ENCODE results near the gene SV2B.

DNA sequence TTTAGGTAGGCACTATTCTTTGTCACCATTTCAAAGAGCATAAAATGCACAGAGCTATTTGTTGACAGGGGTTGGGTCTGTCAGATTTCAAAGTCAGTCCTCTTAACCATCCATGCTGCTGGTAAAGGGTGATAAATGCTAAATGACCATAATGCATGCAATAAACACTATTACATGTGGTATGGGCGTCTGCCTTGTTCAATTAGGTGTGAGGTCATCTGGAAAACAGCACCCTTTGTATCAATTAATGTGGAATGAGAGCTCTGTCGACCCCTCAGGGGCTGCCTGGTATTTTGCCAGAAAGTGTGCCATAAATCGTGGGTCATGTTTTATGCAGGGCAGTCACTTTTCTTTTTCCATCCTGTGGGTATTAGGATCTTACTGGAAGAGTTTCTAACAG, 235.6 kb downstream of the SV2B start:
- TF ChIP-seq, protein P1, sequence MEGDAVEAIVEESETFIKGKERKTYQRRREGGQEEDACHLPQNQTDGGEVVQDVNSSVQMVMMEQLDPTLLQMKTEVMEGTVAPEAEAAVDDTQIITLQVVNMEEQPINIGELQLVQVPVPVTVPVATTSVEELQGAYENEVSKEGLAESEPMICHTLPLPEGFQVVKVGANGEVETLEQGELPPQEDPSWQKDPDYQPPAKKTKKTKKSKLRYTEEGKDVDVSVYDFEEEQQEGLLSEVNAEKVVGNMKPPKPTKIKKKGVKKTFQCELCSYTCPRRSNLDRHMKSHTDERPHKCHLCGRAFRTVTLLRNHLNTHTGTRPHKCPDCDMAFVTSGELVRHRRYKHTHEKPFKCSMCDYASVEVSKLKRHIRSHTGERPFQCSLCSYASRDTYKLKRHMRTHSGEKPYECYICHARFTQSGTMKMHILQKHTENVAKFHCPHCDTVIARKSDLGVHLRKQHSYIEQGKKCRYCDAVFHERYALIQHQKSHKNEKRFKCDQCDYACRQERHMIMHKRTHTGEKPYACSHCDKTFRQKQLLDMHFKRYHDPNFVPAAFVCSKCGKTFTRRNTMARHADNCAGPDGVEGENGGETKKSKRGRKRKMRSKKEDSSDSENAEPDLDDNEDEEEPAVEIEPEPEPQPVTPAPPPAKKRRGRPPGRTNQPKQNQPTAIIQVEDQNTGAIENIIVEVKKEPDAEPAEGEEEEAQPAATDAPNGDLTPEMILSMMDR (IDR thresholded peaks at IDR 0.05), result no peak
- no peak for TF ChIP-seq EZH2 (IDR thresholded peaks at IDR 0.05; ENCODE audit: borderline replicate concordance, insufficient read depth, low read depth, low read length, poor library complexity, severe bottlenecking)

All from B cell (primary cell).